GM21390 (cell line): ENCODE data around the gene WWC2.

Experiments
- ATAC-seq: cut with Tn5 transposase; IDR thresholded peaks from one replicate; pipeline ENCODE4 v1.9.1; 2021; ENCODE audit not compliant: unreplicated experiment

WWC2 gene

GRCh38 chr4:183326853-183327252, 227.8 kb downstream of the WWC2 start:
- no peak for ATAC-seq

DNA sequence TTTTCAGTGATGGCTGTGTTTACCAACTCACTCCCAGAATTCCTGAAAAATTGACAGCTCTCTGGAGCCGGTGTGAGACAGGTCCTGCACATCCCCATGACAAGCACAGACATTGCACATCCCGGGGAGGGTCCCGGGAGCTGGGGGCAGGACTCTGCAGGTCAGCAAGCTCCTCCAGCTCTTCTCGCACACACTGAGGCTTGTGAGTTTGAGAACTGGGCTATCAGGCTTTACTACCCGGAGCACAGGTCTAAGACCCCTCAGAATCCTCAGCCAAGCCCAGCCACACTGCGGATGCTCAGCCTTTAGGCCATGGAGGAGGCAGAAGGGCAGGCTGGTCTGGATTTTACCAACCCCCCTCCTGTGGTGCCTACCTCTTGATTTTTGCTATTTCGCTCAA, 228.8 kb downstream of the WWC2 start:
- ATAC-seq: no peak

- ATAC-seq: no peak
Measured at GRCh38 chr4:183328832-183329231, 229.8 kb downstream of the WWC2 start.

DNA sequence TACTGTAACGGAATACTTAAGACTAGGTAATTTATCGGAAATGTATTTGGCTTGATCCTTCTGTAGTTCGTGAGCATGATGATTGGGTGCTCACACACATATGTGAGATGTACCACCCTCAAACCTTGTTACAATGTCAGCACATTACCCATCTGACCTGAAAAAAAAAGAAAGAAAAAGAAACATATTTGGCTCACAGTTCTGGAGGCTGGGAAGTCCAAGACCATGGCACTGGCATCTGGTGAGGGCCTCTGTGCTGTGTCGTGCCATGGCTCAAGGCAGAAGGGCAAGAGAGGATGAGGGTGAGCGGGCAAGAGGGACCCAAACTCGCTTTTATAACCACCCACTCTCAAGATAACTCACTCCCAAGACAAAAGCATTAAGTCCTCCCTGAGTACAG, 230.2 kb downstream of the WWC2 start:
- ATAC-seq: no peak

DNA sequence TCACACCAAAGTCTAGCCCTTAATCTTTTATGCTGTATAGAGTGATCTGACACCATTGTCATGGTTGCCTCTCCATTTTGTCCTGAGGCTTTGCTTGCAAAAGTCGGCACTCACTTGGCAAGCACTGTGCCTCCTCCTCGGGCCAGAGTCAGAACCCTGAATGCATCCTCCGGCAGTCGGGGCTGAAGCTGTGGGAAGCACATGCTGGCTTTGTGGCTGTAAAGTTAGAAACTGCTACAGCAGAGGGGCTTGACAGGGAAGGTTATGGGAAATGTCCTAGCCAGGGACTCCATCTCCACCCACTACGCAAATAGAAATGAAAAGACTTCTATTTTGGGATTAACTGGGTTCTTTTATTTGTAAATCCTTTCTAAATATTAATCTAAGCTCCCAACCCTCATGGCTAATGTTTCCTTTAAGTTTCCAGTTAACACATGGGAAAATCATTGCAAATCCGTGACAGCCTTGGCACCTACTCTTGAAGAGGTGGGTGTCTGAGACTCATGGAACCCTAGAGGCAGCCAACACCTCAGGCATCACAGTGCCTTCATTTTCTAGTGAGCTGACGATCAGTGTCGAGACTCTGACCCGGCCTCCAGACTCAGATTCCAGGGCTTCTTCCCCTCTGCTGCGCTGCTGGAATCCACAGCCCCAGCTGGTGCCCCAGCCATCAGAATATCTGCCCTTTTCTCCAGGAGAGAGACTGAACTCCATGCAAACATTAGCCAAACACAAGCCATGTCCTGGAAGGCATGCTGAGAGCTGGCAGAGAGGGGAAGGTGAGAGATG, 231.1 kb downstream of the WWC2 start:
- ATAC-seq: no peak

GRCh38 chr4:183330841-183331240, 231.8 kb downstream of the WWC2 start:
- no peak for ATAC-seq

GRCh38 chr4:183332447-183332846, 233.4 kb downstream of the WWC2 start:
- no peak for ATAC-seq

- no peak for ATAC-seq
Measured at GRCh38 chr4:183333202-183333601, 234.1 kb downstream of the WWC2 start.

DNA sequence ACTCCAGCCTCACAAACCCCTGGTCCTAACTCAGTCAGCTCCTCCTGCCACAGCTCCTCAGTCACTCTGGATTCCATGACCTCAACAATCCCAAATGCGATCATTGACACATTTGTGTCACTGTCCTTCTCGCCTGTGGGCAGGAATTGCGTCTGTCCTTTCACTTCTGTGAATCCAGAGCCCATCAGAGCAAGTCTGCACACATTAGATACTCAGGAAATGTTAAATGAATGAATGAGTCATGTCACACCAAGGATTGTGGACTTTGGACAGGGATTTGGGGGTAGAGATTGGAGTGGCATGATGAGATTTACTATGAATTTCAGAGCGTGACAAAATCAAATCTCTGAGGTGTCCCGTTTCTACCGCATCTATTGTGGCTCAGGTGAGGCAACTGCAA, 234.9 kb downstream of the WWC2 start:
- ATAC-seq: no peak

GRCh38 chr4:183335369-183335940, 236.4 kb downstream of the WWC2 start:
- no peak for ATAC-seq

GRCh38 chr4:183337349-183337748, 238.3 kb downstream of the WWC2 start:
- ATAC-seq: no peak

GRCh38 chr4:183337833-183338232, 238.8 kb downstream of the WWC2 start:
- no peak for ATAC-seq

- no peak for ATAC-seq
Measured at GRCh38 chr4:183342541-183343533, 243.8 kb downstream of the WWC2 start.

DNA sequence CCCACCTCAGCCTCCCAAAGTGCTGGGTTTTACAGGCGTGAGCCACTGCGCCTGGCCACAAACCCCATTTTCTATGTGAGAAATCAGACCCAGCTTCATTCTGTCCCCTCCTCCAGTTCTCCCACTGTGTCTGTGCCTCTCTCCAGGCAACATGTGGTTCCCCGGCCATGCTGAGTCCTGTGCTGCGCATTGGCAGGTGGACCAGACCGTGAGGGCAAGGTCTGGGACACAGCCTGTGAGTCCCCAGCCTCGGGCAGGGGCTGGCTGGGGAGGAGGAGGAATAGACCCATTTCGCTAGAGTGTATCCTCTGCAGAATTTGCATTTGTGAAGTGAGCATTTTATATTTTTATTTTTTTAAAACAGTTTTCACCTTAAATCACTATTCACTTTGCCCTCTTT, 244.7 kb downstream of the WWC2 start:
- no peak for ATAC-seq

- no peak for ATAC-seq
Measured at GRCh38 chr4:183344523-183345255, 245.6 kb downstream of the WWC2 start.

GRCh38 chr4:183345261-183345660, 246.2 kb downstream of the WWC2 start:
- ATAC-seq: no peak

- no peak for ATAC-seq
Measured at GRCh38 chr4:183347146-183347545, 248.1 kb downstream of the WWC2 start.

GRCh38 chr4:183347566-183347965, 248.5 kb downstream of the WWC2 start:
- ATAC-seq: no peak

GRCh38 chr4:183348136-183348535, 249.1 kb downstream of the WWC2 start:
- no peak for ATAC-seq

GRCh38 chr4:183348706-183349659, 249.9 kb downstream of the WWC2 start:
- ATAC-seq: no peak
